Kidney epithelial cell (primary cell): ENCODE data around the gene BIK. TPM values are rescaled to one million over a fixed set of nuclear protein-coding genes. Genes with fewer than 3 reads are reported as not detected.
A peak's percentile ranks its signal among the peaks of the same experiment; 100 is the strongest.

Experiments used
- DNase-seq: peaks from one replicate; pipeline ENCODE4 v3.0.0-alpha.2; 2010; ENCODE audit warnings: low read depth
- H3K27me3 ChIP-seq: 2 replicates; pipeline ENCODE4 v1.6.0; 2011; ENCODE audit warnings: low read length; ENCODE audit not compliant: control insufficient read depth, insufficient read depth
- H3K36me3 ChIP-seq: 2 replicates; pipeline ENCODE4 v1.5.1; 2011; ENCODE audit warnings: low read length; ENCODE audit not compliant: control insufficient read depth, insufficient read depth
- H3K4me3 ChIP-seq: 2 replicates; pipeline ENCODE4 v1.5.1; 2011; ENCODE audit warnings: low read depth, mild to moderate bottlenecking, control low read depth, low read length
- CTCF ChIP-seq: IDR thresholded peaks from 2 replicates; pipeline ENCODE4 v1.5.1; 2011; ENCODE audit warnings: mild to moderate bottlenecking, moderate library complexity, low read length, control low read depth, inconsistent platforms; ENCODE audit not compliant: insufficient read depth, poor library complexity, severe bottlenecking
- total RNA-seq: library from RNA; depleted of rRNA; stranded (reverse); fragments of >200 nt; gene quantifications from 2 replicates; pipeline ENCODE4 v1.2.3, GENCODE V29; 2015

BIK gene
- total RNA-seq, 1 donor from 2014 or later = 31.3 TPM

GRCh38 chr22:43152003-43152356 lies 41.4 kb downstream of the BIK start:
- DNase-seq = no peak
- no peaks in the 10 kb centered on the region for H3K27me3 ChIP-seq
- H3K4me3 ChIP-seq = peak overlapping the region; percentile 76
- TF ChIP-seq CTCF = no peak
- H3K36me3 ChIP-seq = no peaks in the 10 kb centered on the region

GRCh38 chr22:43152357-43153071 lies 42.0 kb downstream of the BIK start:
- no peak for TF ChIP-seq CTCF
- H3K36me3 ChIP-seq = no peaks in the 10 kb centered on the region
- DNase-seq = no peak
- H3K27me3 ChIP-seq = no peaks in the 10 kb centered on the region
- H3K4me3 ChIP-seq = peak overlapping the region; percentile 76

GRCh38 chr22:43153899-43154298 lies 43.3 kb downstream of the BIK start:
- Histone ChIP-seq H3K27me3 (no peaks in the 10 kb centered on the region), H3K4me3 (no peak overlapping the region), H3K36me3 (no peaks in the 10 kb centered on the region)
- no peak for TF ChIP-seq CTCF
- no peak for DNase-seq

GRCh38 chr22:43154887-43155536 lies 44.5 kb downstream of the BIK start:
- Histone ChIP-seq H3K4me3 (no peak overlapping the region), H3K27me3 (no peaks in the 10 kb centered on the region), H3K36me3 (no peaks in the 10 kb centered on the region)
- no peak for TF ChIP-seq CTCF
- DNase-seq = no peak

GRCh38 chr22:43155789-43156188 lies 45.2 kb downstream of the BIK start:
- H3K36me3 ChIP-seq = no peaks in the 10 kb centered on the region
- no peak overlapping the region for H3K4me3 ChIP-seq
- TF ChIP-seq CTCF = no peak
- no peak for DNase-seq
- H3K27me3 ChIP-seq = no peaks in the 10 kb centered on the region

- no peak overlapping the region for H3K4me3 ChIP-seq
- H3K27me3 ChIP-seq = no peaks in the 10 kb centered on the region
- H3K36me3 ChIP-seq = no peaks in the 10 kb centered on the region
- no peak for TF ChIP-seq CTCF
- DNase-seq = no peak
Observed at GRCh38 chr22:43156413-43156812, 45.9 kb downstream of the BIK start.
